Measurements from ENCODE around the gene RCE1.

The RCE1 gene

DNA sequence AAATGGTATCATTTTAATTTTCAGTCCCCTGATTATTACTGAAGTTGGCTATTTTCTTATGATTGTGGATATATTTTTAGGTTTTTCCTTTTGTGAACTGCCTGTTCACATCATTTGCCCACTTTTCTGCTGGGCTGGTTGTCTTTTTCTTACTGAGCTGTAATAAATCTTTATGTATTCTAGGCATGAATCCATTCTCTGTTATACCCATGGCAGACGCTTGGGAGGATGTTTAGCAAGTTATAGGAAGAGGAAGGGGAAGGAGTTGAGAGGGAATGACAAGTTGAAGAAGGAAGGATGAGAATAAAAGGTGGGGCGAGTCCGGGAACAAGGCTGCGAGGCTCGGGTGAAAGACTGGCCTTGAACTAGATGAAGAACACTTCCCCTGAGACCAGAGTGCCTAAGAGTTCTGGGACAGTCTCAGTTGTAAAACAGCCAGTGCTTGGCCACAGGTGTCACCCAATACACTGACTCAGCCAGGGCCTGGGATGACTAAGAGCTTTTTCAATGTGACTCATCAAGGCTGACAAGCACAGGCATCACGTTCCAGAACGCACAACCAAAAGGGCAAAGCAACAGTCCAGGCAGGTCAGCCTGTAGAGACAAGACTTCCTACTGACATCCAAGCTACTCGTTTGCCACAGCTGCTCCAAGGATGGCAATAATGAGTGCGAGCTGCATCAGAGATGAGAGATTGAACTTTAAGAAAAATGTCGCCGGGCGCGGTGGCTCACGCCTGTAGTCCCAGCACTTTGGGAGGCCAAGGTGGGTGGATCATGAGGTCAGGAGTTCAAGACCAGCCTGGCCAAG lies 48.8 kb downstream of the RCE1 start:
- H3K27ac ChIP-seq = peak overlapping the region; percentile 23
- no peak for TF ChIP-seq ZFX (IDR thresholded peaks at IDR 0.05)
- TF ChIP-seq, protein P1, sequence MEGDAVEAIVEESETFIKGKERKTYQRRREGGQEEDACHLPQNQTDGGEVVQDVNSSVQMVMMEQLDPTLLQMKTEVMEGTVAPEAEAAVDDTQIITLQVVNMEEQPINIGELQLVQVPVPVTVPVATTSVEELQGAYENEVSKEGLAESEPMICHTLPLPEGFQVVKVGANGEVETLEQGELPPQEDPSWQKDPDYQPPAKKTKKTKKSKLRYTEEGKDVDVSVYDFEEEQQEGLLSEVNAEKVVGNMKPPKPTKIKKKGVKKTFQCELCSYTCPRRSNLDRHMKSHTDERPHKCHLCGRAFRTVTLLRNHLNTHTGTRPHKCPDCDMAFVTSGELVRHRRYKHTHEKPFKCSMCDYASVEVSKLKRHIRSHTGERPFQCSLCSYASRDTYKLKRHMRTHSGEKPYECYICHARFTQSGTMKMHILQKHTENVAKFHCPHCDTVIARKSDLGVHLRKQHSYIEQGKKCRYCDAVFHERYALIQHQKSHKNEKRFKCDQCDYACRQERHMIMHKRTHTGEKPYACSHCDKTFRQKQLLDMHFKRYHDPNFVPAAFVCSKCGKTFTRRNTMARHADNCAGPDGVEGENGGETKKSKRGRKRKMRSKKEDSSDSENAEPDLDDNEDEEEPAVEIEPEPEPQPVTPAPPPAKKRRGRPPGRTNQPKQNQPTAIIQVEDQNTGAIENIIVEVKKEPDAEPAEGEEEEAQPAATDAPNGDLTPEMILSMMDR (conservative IDR thresholded peaks at IDR 0.05) = no peak

GRCh38 chr11:66892911-66893310 lies 49.7 kb downstream of the RCE1 start:
- no peak for TF ChIP-seq ZFX (IDR thresholded peaks at IDR 0.05)
- TF ChIP-seq, protein P1 (conservative IDR thresholded peaks at IDR 0.05) = no peak
- peak overlapping the region; percentile 23 for H3K27ac ChIP-seq

GRCh38 chr11:66894141-66894540 lies 50.9 kb downstream of the RCE1 start:
- TF ChIP-seq, protein P1 (conservative IDR thresholded peaks at IDR 0.05) = no peak
- TF ChIP-seq ZFX (IDR thresholded peaks at IDR 0.05) = no peak
- H3K27ac ChIP-seq = no peak overlapping the region

All from C4-2B (cell line).